Measurements from ENCODE around the gene IDH1.
"Not testable (repeated sequence)": the region's sequence is repeated elsewhere in the genome, so short reads cannot be mapped to it uniquely, and the experiment has no call there.

IDH1 gene

DNA sequence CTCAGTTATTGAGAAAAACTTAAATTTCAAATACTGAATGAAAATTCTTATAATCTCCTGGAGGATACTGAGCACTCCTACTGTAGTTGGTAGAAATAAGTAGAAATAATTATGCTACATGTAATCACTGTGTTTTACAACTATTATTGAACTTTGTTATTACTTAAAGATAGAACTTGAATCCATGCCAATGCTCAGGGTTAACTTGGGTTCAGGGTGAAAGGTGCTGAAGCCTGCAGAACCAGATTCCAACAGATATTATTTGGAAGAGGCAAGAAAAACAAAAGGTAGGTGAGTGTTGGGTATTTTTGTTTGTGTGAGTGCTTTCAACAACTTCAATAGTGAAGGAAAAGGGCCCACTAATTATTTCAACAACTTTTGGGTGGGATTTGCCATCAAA is 10.4 kb downstream of the IDH1 start:
- peaks cover 97% of the 10 kb centered on the region for H3K36me3 ChIP-seq (ENCODE audit: control insufficient read depth, insufficient read depth, low read length)
- H3K9me3 ChIP-seq (ENCODE audit: control insufficient read depth, insufficient read depth, low read length) = no peaks in the 10 kb centered on the region
- no peak overlapping the region for H3K27ac ChIP-seq (ENCODE audit: low read depth, low read length)
- no peaks in the 10 kb centered on the region for H3K27me3 ChIP-seq (ENCODE audit: control insufficient read depth, insufficient read depth, low read length)
- no peaks in the 10 kb centered on the region for H3K4me1 ChIP-seq (ENCODE audit: control insufficient read depth, insufficient read depth, low read length)
- H3K9ac ChIP-seq (ENCODE audit: low read depth, low read length) = no peak overlapping the region
- no peak overlapping the region for H3K4me3 ChIP-seq (ENCODE audit: low read depth, low read length)

- Histone ChIP-seq H3K4me3 (ENCODE audit: low read depth, low read length) (no peak overlapping the region), H3K36me3 (ENCODE audit: control insufficient read depth, insufficient read depth, low read length) (peaks cover 91% of the 10 kb centered on the region)
These were observed 14.2 kb downstream of the IDH1 start for GRCh38 chr2:208240619-208241209.

DNA sequence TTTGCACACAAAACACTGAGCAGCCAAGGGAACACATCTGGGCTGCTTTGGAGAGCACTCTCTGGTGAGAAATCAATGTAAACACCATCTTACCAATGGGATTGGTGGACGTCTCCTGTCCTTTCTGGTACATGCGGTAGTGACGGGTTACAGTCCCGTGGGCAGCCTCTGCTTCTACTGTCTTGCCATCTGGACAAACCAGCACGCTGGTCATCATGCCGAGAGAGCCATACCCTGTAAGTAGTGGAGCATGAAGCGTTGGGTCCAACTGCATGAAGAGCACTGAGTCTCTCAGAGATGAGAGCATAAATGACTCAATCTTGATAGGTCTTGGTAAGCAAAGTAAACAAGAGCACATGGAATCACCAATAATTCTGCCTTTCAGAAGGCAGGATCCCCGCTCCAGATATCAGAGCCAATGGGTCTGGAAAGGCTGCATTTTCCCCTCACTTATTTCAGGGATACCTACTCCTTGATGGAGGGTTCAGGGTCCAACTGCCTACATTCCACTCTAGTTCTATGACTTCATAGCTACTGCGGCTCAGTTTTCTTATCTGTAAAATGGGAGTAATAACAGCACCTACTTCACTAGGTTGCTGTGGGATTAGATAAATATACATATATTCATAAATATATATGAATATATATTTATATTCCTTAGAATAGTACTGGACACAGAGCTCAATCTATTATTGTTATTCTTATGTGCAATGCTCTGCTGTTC is 14.9 kb downstream of the IDH1 start:
- H3K27me3 ChIP-seq (ENCODE audit: control insufficient read depth, insufficient read depth, low read length) = no peaks in the 10 kb centered on the region
- no peaks in the 10 kb centered on the region for H3K9me3 ChIP-seq (ENCODE audit: control insufficient read depth, insufficient read depth, low read length)
- H3K9ac ChIP-seq (ENCODE audit: low read depth, low read length) = no peak overlapping the region
- no peak overlapping the region for H3K27ac ChIP-seq (ENCODE audit: low read depth, low read length)
- peaks cover 84% of the 10 kb centered on the region for H3K36me3 ChIP-seq (ENCODE audit: control insufficient read depth, insufficient read depth, low read length)
- H3K4me1 ChIP-seq (ENCODE audit: control insufficient read depth, insufficient read depth, low read length) = no peaks in the 10 kb centered on the region
- no peak overlapping the region for H3K4me3 ChIP-seq (ENCODE audit: low read depth, low read length)

More at GRCh38 chr2:208240619-208241209, 14.2 kb downstream of the IDH1 start:
- no peaks in the 10 kb centered on the region for H3K27me3 ChIP-seq (ENCODE audit: control insufficient read depth, insufficient read depth, low read length)
- no peak overlapping the region for H3K27ac ChIP-seq (ENCODE audit: low read depth, low read length)
- no peak overlapping the region for H3K9ac ChIP-seq (ENCODE audit: low read depth, low read length)
- no peaks in the 10 kb centered on the region for H3K4me1 ChIP-seq (ENCODE audit: control insufficient read depth, insufficient read depth, low read length)
- H3K9me3 ChIP-seq (ENCODE audit: control insufficient read depth, insufficient read depth, low read length) = no peaks in the 10 kb centered on the region

DNA sequence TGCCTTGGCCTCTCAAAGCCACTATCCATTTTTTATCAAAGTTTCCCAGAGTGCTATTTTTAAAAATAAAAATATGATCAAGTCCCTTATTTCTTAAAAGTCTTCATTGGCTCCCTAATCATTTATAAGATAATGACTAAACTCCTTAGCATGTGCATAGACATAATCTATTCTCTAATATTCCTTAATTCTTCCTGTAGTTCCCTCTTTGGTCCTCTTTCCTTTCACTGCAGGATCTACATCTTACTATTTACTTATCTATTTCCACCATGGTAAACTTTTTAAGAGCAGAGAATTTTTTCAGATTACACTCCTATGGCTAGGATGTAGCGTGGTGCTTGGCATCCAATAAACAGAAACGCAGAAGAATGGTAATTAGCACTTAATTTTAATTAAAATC is 19.0 kb downstream of the IDH1 start:
- Histone ChIP-seq H3K9ac (ENCODE audit: low read depth, low read length) (no peak overlapping the region), H3K9me3 (ENCODE audit: control insufficient read depth, insufficient read depth, low read length) (no peaks in the 10 kb centered on the region), H3K4me3 (ENCODE audit: low read depth, low read length) (no peak overlapping the region), H3K27ac (ENCODE audit: low read depth, low read length) (no peak overlapping the region), H3K27me3 (ENCODE audit: control insufficient read depth, insufficient read depth, low read length) (no peaks in the 10 kb centered on the region), H3K4me1 (ENCODE audit: control insufficient read depth, insufficient read depth, low read length) (no peaks in the 10 kb centered on the region), H3K36me3 (ENCODE audit: control insufficient read depth, insufficient read depth, low read length) (peaks cover 45% of the 10 kb centered on the region)

GRCh38 chr2:208234786-208235185 is 20.1 kb downstream of the IDH1 start:
- H3K36me3 ChIP-seq (ENCODE audit: control insufficient read depth, insufficient read depth, low read length) = peaks cover 35% of the 10 kb centered on the region
- H3K4me1 ChIP-seq (ENCODE audit: control insufficient read depth, insufficient read depth, low read length) = no peaks in the 10 kb centered on the region
- no peaks in the 10 kb centered on the region for H3K9me3 ChIP-seq (ENCODE audit: control insufficient read depth, insufficient read depth, low read length)
- no peak overlapping the region for H3K27ac ChIP-seq (ENCODE audit: low read depth, low read length)
- H3K4me3 ChIP-seq (ENCODE audit: low read depth, low read length) = no peak overlapping the region
- H3K27me3 ChIP-seq (ENCODE audit: control insufficient read depth, insufficient read depth, low read length) = no peaks in the 10 kb centered on the region
- H3K9ac ChIP-seq (ENCODE audit: low read depth, low read length) = no peak overlapping the region

DNA sequence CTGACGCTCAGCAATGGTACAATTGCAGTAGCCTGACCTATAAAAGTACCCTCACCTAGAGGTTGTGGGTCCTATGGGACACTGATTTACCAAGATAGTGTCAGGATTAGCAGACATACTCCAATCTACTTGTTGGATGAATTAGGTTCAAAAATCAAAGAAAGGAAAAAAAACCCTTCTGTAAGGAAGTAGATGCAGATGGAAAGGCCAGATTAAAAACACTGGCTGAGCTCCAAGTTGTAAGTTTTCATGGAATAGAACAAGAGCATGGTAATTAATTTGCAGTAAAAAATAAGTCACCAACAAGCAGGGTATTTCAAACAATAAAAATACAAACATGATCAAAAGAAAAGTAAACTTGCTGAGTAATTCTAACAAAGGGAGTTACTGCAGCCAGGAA is 26.4 kb downstream of the IDH1 start:
- H3K9ac ChIP-seq (ENCODE audit: low read depth, low read length) = no peak overlapping the region
- no peaks in the 10 kb centered on the region for H3K36me3 ChIP-seq (ENCODE audit: control insufficient read depth, insufficient read depth, low read length)
- no peaks in the 10 kb centered on the region for H3K4me1 ChIP-seq (ENCODE audit: control insufficient read depth, insufficient read depth, low read length)
- no peaks in the 10 kb centered on the region for H3K27me3 ChIP-seq (ENCODE audit: control insufficient read depth, insufficient read depth, low read length)
- no peak overlapping the region for H3K27ac ChIP-seq (ENCODE audit: low read depth, low read length)
- H3K4me3 ChIP-seq (ENCODE audit: low read depth, low read length) = no peak overlapping the region
- no peaks in the 10 kb centered on the region for H3K9me3 ChIP-seq (ENCODE audit: control insufficient read depth, insufficient read depth, low read length)

DNA sequence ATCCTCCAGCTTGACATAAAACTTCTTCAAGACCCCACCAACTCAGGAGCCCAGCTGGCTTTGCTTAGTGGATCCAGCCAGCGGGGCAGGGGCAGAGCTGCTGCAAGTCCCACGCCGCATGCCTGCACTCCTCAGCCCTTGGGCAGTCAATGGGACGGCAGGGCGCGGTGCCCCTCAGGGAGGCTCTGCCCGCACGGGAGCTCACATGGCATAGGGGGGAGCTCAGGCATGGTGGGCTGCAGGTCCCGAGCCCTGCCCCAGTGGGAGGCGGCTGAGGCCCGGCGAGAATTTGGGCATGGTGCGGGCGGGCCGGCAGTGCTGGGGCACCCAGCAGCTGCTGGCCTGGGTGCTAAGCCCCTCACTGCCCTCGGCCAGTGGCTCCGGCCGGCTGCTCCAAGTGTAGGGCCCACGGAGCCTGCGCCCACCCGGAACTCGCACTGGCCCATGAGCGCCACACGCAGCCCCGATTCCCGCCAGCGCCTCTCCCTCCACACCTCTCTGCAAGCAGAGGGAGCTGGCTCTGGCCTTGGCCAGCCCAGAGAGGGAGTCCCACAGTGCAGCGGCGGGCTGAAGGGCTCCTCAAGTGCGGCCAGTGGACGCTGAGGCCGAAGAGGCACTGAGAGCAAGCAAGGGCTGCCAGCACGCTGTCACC is 27.2 kb downstream of the IDH1 start:
- Histone ChIP-seq H3K27ac (ENCODE audit: low read depth, low read length) (no peak overlapping the region), H3K36me3 (ENCODE audit: control insufficient read depth, insufficient read depth, low read length) (no peaks in the 10 kb centered on the region), H3K4me3 (ENCODE audit: low read depth, low read length) (no peak overlapping the region), H3K4me1 (ENCODE audit: control insufficient read depth, insufficient read depth, low read length) (no peaks in the 10 kb centered on the region), H3K27me3 (ENCODE audit: control insufficient read depth, insufficient read depth, low read length) (no peaks in the 10 kb centered on the region), H3K9me3 (ENCODE audit: control insufficient read depth, insufficient read depth, low read length) (no peaks in the 10 kb centered on the region), H3K9ac (ENCODE audit: low read depth, low read length) (no peak overlapping the region)

DNA sequence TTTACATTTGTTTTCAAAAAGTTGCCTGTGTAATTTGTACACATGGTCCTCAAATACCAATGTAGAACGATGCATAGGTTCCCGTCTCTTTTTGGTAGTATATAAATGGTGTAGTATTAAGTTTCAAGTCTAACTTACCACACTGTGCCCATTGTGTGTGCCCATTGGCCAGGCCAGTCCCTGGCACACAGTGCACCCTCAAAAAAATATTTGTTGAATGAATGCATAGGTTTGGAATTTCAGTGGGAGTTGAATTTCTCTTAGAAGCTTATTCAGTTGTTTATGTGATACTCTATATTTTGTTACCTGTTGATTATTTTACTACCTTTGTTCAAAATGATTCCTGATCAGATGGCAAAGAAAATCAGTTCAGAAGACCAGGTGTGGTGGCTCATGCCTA is 30.1 kb downstream of the IDH1 start:
- Histone ChIP-seq H3K4me3 (ENCODE audit: low read depth, low read length) (no peak overlapping the region), H3K4me1 (ENCODE audit: control insufficient read depth, insufficient read depth, low read length) (no peaks in the 10 kb centered on the region), H3K9me3 (ENCODE audit: control insufficient read depth, insufficient read depth, low read length) (peaks cover 3% of the 10 kb centered on the region; the same call in 1 of the 2 replicates), H3K36me3 (ENCODE audit: control insufficient read depth, insufficient read depth, low read length) (no peaks in the 10 kb centered on the region), H3K9ac (ENCODE audit: low read depth, low read length) (no peak overlapping the region), H3K27me3 (ENCODE audit: control insufficient read depth, insufficient read depth, low read length) (no peaks in the 10 kb centered on the region), H3K27ac (ENCODE audit: low read depth, low read length) (no peak overlapping the region)

- H3K4me1 ChIP-seq (ENCODE audit: control insufficient read depth, insufficient read depth, low read length) = no peaks in the 10 kb centered on the region
- H3K27ac ChIP-seq (ENCODE audit: low read depth, low read length) = no peak overlapping the region
- peaks cover 3% of the 10 kb centered on the region; the same call in 1 of the 2 replicates for H3K9me3 ChIP-seq (ENCODE audit: control insufficient read depth, insufficient read depth, low read length)
- no peak overlapping the region for H3K9ac ChIP-seq (ENCODE audit: low read depth, low read length)
- H3K4me3 ChIP-seq (ENCODE audit: low read depth, low read length) = no peak overlapping the region
- H3K36me3 ChIP-seq (ENCODE audit: control insufficient read depth, insufficient read depth, low read length) = no peaks in the 10 kb centered on the region
- no peaks in the 10 kb centered on the region for H3K27me3 ChIP-seq (ENCODE audit: control insufficient read depth, insufficient read depth, low read length)
These were observed 32.5 kb downstream of the IDH1 start for GRCh38 chr2:208222351-208222750.

DNA sequence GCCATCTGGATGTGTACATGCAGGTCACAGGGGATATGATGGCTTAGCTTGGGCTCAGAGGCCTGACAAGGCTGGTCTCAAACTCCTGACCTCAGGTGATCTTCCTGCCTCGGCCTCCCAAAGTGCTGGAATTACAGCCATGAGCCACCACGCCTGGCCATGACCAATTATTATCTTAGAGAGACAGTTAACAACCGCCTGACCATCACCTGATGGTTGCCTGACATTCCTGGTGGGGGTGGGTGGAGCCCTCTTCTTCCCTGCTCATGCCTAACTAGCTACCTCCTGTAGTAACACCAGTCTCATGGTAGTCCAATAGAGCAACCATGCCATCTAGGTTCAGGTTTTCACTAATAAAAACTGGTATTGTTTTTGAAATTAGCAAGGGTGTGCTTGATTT is 33.0 kb downstream of the IDH1 start:
- not testable (repeated sequence) for H3K4me3 ChIP-seq (ENCODE audit: low read depth, low read length); H3K9ac ChIP-seq (ENCODE audit: low read depth, low read length); H3K36me3 ChIP-seq (ENCODE audit: control insufficient read depth, insufficient read depth, low read length); H3K9me3 ChIP-seq (ENCODE audit: control insufficient read depth, insufficient read depth, low read length); H3K27me3 ChIP-seq (ENCODE audit: control insufficient read depth, insufficient read depth, low read length); H3K27ac ChIP-seq (ENCODE audit: low read depth, low read length); H3K4me1 ChIP-seq (ENCODE audit: control insufficient read depth, insufficient read depth, low read length)

- H3K36me3 ChIP-seq (ENCODE audit: control insufficient read depth, insufficient read depth, low read length) = no peaks in the 10 kb centered on the region
- H3K27ac ChIP-seq (ENCODE audit: low read depth, low read length) = no peak overlapping the region
- H3K27me3 ChIP-seq (ENCODE audit: control insufficient read depth, insufficient read depth, low read length) = no peaks in the 10 kb centered on the region
- no peak overlapping the region for H3K9ac ChIP-seq (ENCODE audit: low read depth, low read length)
- no peaks in the 10 kb centered on the region for H3K4me1 ChIP-seq (ENCODE audit: control insufficient read depth, insufficient read depth, low read length)
- no peak overlapping the region for H3K4me3 ChIP-seq (ENCODE audit: low read depth, low read length)
- H3K9me3 ChIP-seq (ENCODE audit: control insufficient read depth, insufficient read depth, low read length) = no peaks in the 10 kb centered on the region
These were observed 44.0 kb downstream of the IDH1 start for GRCh38 chr2:208210688-208211451.

Data from HUES48 (cell line).